ENCODE results near the gene PCBP3.
"Not testable (repeated sequence)": the region's sequence is repeated elsewhere in the genome, so short reads cannot be mapped to it uniquely, and the experiment has no call there.

Gene PCBP3

GRCh38 chr21:45957981-45958600 is 314.6 kb downstream of the PCBP3 start:
- no peak for DNase-seq

GRCh38 chr21:45959182-45959581 is 315.7 kb downstream of the PCBP3 start:
- DNase-seq, result no peak

- no peak for DNase-seq
Observed at GRCh38 chr21:45959779-45960390, 316.4 kb downstream of the PCBP3 start.

GRCh38 chr21:45961408-45961807 is 317.9 kb downstream of the PCBP3 start:
- not testable (repeated sequence) for DNase-seq

GRCh38 chr21:45962531-45963231 is 319.2 kb downstream of the PCBP3 start:
- DNase-seq, result no peak

- no peak for DNase-seq
Observed at GRCh38 chr21:45963232-45963570, 319.7 kb downstream of the PCBP3 start.

- no peak for DNase-seq
Observed at GRCh38 chr21:45964649-45965048, 321.1 kb downstream of the PCBP3 start.

GRCh38 chr21:45965084-45965809 is 321.7 kb downstream of the PCBP3 start:
- DNase-seq, result no peak

- no peak for DNase-seq
Observed at GRCh38 chr21:45966791-45967394, 323.4 kb downstream of the PCBP3 start.

GRCh38 chr21:45969921-45970673 is 326.6 kb downstream of the PCBP3 start:
- no peak for DNase-seq

- DNase-seq, result peak; percentile 57
Observed at GRCh38 chr21:45970674-45971615, 327.4 kb downstream of the PCBP3 start.

- no peak for DNase-seq
Observed at GRCh38 chr21:45971616-45972352, 328.3 kb downstream of the PCBP3 start.

- DNase-seq, result no peak
Observed at GRCh38 chr21:45972353-45972715, 328.8 kb downstream of the PCBP3 start.

- no peak for DNase-seq
Observed at GRCh38 chr21:45972716-45973474, 329.4 kb downstream of the PCBP3 start.

- peak; percentile 64 for DNase-seq
Observed at GRCh38 chr21:45973475-45974072, 330.0 kb downstream of the PCBP3 start.

GRCh38 chr21:45974073-45975019 is 330.8 kb downstream of the PCBP3 start:
- DNase-seq, result no peak

- no peak for DNase-seq
Observed at GRCh38 chr21:45975020-45975666, 331.6 kb downstream of the PCBP3 start.
